Activated T-cell treated with anti-CD3 and anti-CD28 coated beads, Interleukin-2, amount 50 U/mL, for 1 hour (primary cell): Measurements from ENCODE around the gene GFPT2.

Source experiments
- DNase-seq: peaks from one replicate; pipeline ENCODE4 v3.0.0-alpha.2; 2020

GFPT2 gene

GRCh38 chr5:180378438-180379344 lies 25.6 kb upstream of the GFPT2 start:
- DNase-seq, result no peak

GRCh38 chr5:180377556-180378197 lies 24.5 kb upstream of the GFPT2 start:
- no peak for DNase-seq

GRCh38 chr5:180376511-180376910 lies 23.4 kb upstream of the GFPT2 start:
- no peak for DNase-seq

- DNase-seq, result no peak
Measured at GRCh38 chr5:180375955-180376354, 22.8 kb upstream of the GFPT2 start.

- no peak for DNase-seq
Measured at GRCh38 chr5:180375291-180375690, 22.2 kb upstream of the GFPT2 start.

GRCh38 chr5:180373870-180374269 lies 20.7 kb upstream of the GFPT2 start:
- DNase-seq, result no peak

GRCh38 chr5:180373454-180373853 lies 20.3 kb upstream of the GFPT2 start:
- no peak for DNase-seq

GRCh38 chr5:180371949-180372348 lies 18.8 kb upstream of the GFPT2 start:
- DNase-seq, result no peak

- DNase-seq, result no peak
Measured at GRCh38 chr5:180370861-180371641, 17.9 kb upstream of the GFPT2 start.

- no peak for DNase-seq
Measured at GRCh38 chr5:180367991-180368390, 14.9 kb upstream of the GFPT2 start.

GRCh38 chr5:180367300-180367699 lies 14.2 kb upstream of the GFPT2 start:
- DNase-seq, result no peak

- no peak for DNase-seq
Measured at GRCh38 chr5:180366326-180366725, 13.2 kb upstream of the GFPT2 start.

- no peak for DNase-seq
Measured at GRCh38 chr5:180365829-180366228, 12.7 kb upstream of the GFPT2 start.

- DNase-seq, result no peak
Measured at GRCh38 chr5:180364306-180364856, 11.2 kb upstream of the GFPT2 start.

- DNase-seq, result no peak
Measured at GRCh38 chr5:180360078-180360957, 7.2 kb upstream of the GFPT2 start.

GRCh38 chr5:180358694-180359093 lies 5.6 kb upstream of the GFPT2 start:
- no peak for DNase-seq

- no peak for DNase-seq
Measured at GRCh38 chr5:180358179-180358578, 5.0 kb upstream of the GFPT2 start.

GRCh38 chr5:180354966-180355365 lies 1.8 kb upstream of the GFPT2 start:
- DNase-seq, result no peak

GRCh38 chr5:180353980-180354452 lies 880 bp upstream of the GFPT2 start:
- DNase-seq, result no peak

- DNase-seq, result peak; percentile 38
Measured at GRCh38 chr5:180352116-180353047, 754 bp downstream of the GFPT2 start.
